ENCODE measurements around the gene IVNS1ABP.
A peak's percentile ranks its signal among the peaks of the same experiment; 100 is the strongest.

- TF ChIP-seq NFYA (IDR thresholded peaks at IDR 0.05; ENCODE audit: borderline replicate concordance, low read depth, low read length) = no peak
- TF ChIP-seq ATF7 (IDR thresholded peaks at IDR 0.05; ENCODE audit: low read depth) = no peak
- TF ChIP-seq EZH2 (IDR thresholded peaks at IDR 0.05; ENCODE audit: borderline replicate concordance, control insufficient read depth, low read depth, low read length) = no peak
- peak; percentile 83 for TF ChIP-seq MXI1 (IDR thresholded peaks at IDR 0.05; ENCODE audit: low read depth, low read length)
- TF ChIP-seq CTCF (IDR thresholded peaks at IDR 0.05 in 2 of 3, conservative IDR thresholded peaks at IDR 0.05 in 1 of 3; ENCODE audit: control insufficient read depth in 2 of 3, extremely low read depth in 1 of 3, insufficient read depth in 1 of 3, low read depth in 3 of 3, low read length in 3 of 3) = peak; percentile 44 to 70 (median 57)
- TF ChIP-seq ATF3 (IDR thresholded peaks at IDR 0.05; ENCODE audit: borderline replicate concordance, extremely low read depth, low read depth, low read length) = no peak
- TF ChIP-seq NRF1 (conservative IDR thresholded peaks at IDR 0.05; ENCODE audit: low read depth, low read length) = no peak
- no peak; a peak in 1 of 4 replicates for TF ChIP-seq IKZF2 (IDR thresholded peaks at IDR 0.05)
- peak; percentile 69; the same call in 1 of the 2 replicates for TF ChIP-seq CBX5 (IDR thresholded peaks at IDR 0.05; ENCODE audit: low read depth)
Measured at GRCh38 chr1:185317034-185317885, at the start of gene IVNS1ABP.

Measured in GM12878 (cell line).